Astrocyte (in vitro differentiated cells and primary cell): Measurements from ENCODE around the gene KIF18B. TPM values are rescaled to one million over a fixed set of nuclear protein-coding genes. Genes with fewer than 3 reads are reported as not detected.

Experiments
- DNase-seq: peaks from one replicate; pipeline ENCODE4 v3.0.0-alpha.2; 2010; ENCODE audit warnings: low read depth
- FAIRE-seq: peaks from 2 replicates; lab custom pipeline; 2011; peaks lifted over from hg19 to GRCh38; lab: Jason Lieb, UNC
- H2AFZ ChIP-seq: 2 replicates; pipeline ENCODE4 v1.6.0; 2012; ENCODE audit warnings: low read depth, low read length, inconsistent platforms
- H3K27ac ChIP-seq: 2 replicates; pipeline ENCODE4 v1.5.1; 2011; ENCODE audit warnings: low read depth, low read length, inconsistent platforms
- H3K27me3 ChIP-seq: 2 replicates; pipeline ENCODE4 v1.6.0; 2011; ENCODE audit warnings: low read length, inconsistent platforms; ENCODE audit not compliant: insufficient read depth
- H3K36me3 ChIP-seq: 2 replicates; pipeline ENCODE4 v1.5.1; 2011; ENCODE audit warnings: low read length, inconsistent platforms; ENCODE audit not compliant: insufficient read depth
- H3K4me1 ChIP-seq: 2 replicates; pipeline ENCODE4 v1.5.1; 2011; ENCODE audit warnings: low read length, inconsistent platforms; ENCODE audit not compliant: insufficient read depth
- H3K4me2 ChIP-seq: 2 replicates; pipeline ENCODE4 v1.6.0; 2012; ENCODE audit warnings: low read length, inconsistent platforms
- H3K4me3 ChIP-seq: 2 replicates; pipeline ENCODE4 v1.5.1; 2011; ENCODE audit warnings: low read depth, mild to moderate bottlenecking, low read length, inconsistent platforms; ENCODE audit not compliant: insufficient read depth
- H3K79me2 ChIP-seq: 2 replicates; pipeline ENCODE4 v1.6.0; 2012; ENCODE audit warnings: mild to moderate bottlenecking, low read length, inconsistent platforms; ENCODE audit not compliant: insufficient read depth
- H3K9ac ChIP-seq: 2 replicates; pipeline ENCODE4 v1.6.0; 2012; ENCODE audit warnings: mild to moderate bottlenecking, low read length, inconsistent platforms
- H3K9me3 ChIP-seq: 2 replicates; pipeline ENCODE4 v1.5.1; 2012; ENCODE audit warnings: low read depth, mild to moderate bottlenecking, low read length, inconsistent platforms; ENCODE audit not compliant: insufficient read depth
- H4K20me1 ChIP-seq: 2 replicates; pipeline ENCODE4 v1.6.0; 2012; ENCODE audit warnings: low read length, inconsistent platforms; ENCODE audit not compliant: insufficient read depth
- H3K27ac Mint-ChIP-seq: one replicate; pipeline ENCODE4 v1.8.0; 2021; ENCODE audit warnings: mild to moderate bottlenecking, mixed read lengths; ENCODE audit not compliant: unreplicated experiment
- H3K27me3 Mint-ChIP-seq: one replicate; pipeline ENCODE4 v1.8.0; 2021; ENCODE audit warnings: low read depth, mixed read lengths; ENCODE audit not compliant: unreplicated experiment
- H3K36me3 Mint-ChIP-seq: one replicate; pipeline ENCODE4 v1.8.0; 2021; ENCODE audit warnings: low read depth, mixed read lengths; ENCODE audit not compliant: unreplicated experiment
- H3K4me1 Mint-ChIP-seq: one replicate; pipeline ENCODE4 v1.8.0; 2021; ENCODE audit warnings: low read depth, mixed read lengths; ENCODE audit not compliant: unreplicated experiment
- H3K4me3 Mint-ChIP-seq: one replicate; pipeline ENCODE4 v1.8.0; 2021; ENCODE audit warnings: mild to moderate bottlenecking, moderate library complexity, mixed read lengths; ENCODE audit not compliant: unreplicated experiment
- H3K9me3 Mint-ChIP-seq: one replicate; pipeline ENCODE4 v1.8.0; 2021; ENCODE audit warnings: mild to moderate bottlenecking, mixed read lengths; ENCODE audit not compliant: unreplicated experiment
- EZH2 ChIP-seq: IDR thresholded peaks from 2 replicates; pipeline ENCODE4 v1.6.1; 2012; ENCODE audit warnings: mild to moderate bottlenecking, low read length, inconsistent platforms; ENCODE audit not compliant: insufficient read depth
- total RNA-seq: library from RNA; stranded (reverse); gene quantifications from 2 replicates; pipeline ENCODE4 v1.2.1, GENCODE V29; 2021
- TF ChIP-seq, protein P1 (sequence below): IDR thresholded peaks from 2 replicates; pipeline ENCODE4 v1.5.1; 2011; ENCODE audit warnings: low read depth, mild to moderate bottlenecking, inconsistent platforms, low read length, moderate library complexity; ENCODE audit not compliant: insufficient read depth

KIF18B gene
- total RNA-seq, 1 donor from 2014 or later = 1.8 TPM

DNA sequence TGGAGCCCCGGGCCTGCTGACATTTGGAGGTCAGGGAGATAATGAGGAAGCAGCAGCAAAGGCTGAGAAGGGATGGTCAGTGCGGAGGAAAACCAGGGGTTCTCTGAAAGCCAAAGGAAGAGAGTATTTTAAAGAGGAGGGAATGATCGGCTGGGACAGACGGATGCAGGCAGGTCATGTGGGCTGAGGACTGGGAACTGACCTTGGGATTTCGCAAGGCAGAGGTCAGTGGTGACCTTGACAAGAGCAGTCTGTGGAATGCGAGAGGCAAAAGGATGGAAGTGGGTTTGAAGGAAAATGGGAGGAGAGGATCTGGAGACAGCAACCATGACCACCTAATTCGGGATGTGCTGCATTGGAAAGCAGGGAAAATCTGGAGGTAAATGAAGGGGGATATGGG, 58.6 kb downstream of the KIF18B start:
- Histone ChIP-seq H3K27me3 (no peaks in the 10 kb centered on the region), H2AFZ (no peak overlapping the region), H3K9me3 (no peaks in the 10 kb centered on the region), H3K9ac (no peak overlapping the region), H3K36me3 (peaks cover 33% of the 10 kb centered on the region), H3K4me1 (peaks cover 5% of the 10 kb centered on the region), H3K4me2 (no peak overlapping the region), H4K20me1 (peaks cover 57% of the 10 kb centered on the region), H3K27ac (no peak overlapping the region), H3K79me2 (peaks cover 71% of the 10 kb centered on the region), H3K4me3 (no peak overlapping the region)
- no peaks in the 10 kb centered on the region for H3K27me3 Mint-ChIP-seq
- no peak overlapping the region for H3K4me3 Mint-ChIP-seq
- TF ChIP-seq, protein P1, sequence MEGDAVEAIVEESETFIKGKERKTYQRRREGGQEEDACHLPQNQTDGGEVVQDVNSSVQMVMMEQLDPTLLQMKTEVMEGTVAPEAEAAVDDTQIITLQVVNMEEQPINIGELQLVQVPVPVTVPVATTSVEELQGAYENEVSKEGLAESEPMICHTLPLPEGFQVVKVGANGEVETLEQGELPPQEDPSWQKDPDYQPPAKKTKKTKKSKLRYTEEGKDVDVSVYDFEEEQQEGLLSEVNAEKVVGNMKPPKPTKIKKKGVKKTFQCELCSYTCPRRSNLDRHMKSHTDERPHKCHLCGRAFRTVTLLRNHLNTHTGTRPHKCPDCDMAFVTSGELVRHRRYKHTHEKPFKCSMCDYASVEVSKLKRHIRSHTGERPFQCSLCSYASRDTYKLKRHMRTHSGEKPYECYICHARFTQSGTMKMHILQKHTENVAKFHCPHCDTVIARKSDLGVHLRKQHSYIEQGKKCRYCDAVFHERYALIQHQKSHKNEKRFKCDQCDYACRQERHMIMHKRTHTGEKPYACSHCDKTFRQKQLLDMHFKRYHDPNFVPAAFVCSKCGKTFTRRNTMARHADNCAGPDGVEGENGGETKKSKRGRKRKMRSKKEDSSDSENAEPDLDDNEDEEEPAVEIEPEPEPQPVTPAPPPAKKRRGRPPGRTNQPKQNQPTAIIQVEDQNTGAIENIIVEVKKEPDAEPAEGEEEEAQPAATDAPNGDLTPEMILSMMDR = no peak
- TF ChIP-seq EZH2 = no peak
- no peak for DNase-seq
- no peak for FAIRE-seq
- H3K4me1 Mint-ChIP-seq = no peaks in the 10 kb centered on the region
- H3K36me3 Mint-ChIP-seq = peaks cover 11% of the 10 kb centered on the region
- H3K27ac Mint-ChIP-seq = no peak overlapping the region
- H3K9me3 Mint-ChIP-seq = no peaks in the 10 kb centered on the region

DNA sequence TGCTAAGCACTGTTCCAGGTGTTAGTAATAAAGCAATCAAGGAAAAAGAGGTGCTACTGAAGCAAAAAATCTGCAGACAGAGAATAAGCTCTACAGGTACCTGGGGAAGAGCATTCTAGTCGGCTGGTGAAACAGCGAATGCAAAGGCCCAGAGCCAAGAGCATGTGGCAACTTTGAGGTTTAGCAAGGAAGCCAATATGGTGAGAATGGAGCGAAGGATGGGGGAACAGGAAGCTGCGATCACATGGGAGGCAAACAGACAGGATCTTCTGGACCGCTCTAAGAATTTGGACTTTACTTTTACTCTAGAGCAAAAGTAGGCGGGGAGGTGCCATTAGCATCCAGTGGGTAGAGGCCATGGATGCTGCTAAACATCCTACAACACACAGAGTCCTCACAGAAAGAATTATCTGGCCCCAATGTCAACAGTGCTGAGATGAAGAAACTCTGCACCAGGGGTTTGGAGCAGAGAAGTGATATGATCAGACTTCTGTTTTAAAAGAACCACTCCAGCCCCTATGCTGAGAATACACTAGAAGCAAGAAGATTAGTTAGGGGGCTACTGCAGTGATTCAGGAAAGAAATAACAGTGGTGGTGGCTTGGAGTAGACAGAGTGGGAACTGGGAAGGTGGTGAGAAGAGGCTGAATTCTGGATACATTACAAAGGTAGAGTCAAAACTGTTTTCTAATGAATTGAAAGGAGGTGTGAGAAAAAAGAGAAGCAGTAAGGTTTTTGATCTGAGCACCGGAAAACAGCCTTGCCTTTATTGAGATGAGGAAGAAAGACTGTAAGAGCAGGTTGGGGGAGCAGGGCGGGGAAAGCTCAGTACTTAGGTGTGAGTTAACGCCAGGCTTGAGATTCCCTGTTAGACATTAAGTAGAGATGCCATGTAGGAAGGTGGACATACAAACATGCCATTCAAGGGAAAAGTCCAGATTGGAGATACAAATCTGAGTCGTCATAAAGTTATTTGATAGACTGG, 59.3 kb downstream of the KIF18B start:
- Histone ChIP-seq H3K4me3 (no peak overlapping the region), H2AFZ (no peak overlapping the region), H3K4me2 (no peak overlapping the region), H3K4me1 (peaks cover 5% of the 10 kb centered on the region), H3K27me3 (no peaks in the 10 kb centered on the region), H3K9me3 (no peaks in the 10 kb centered on the region), H4K20me1 (peaks cover 55% of the 10 kb centered on the region), H3K79me2 (peaks cover 67% of the 10 kb centered on the region), H3K36me3 (peaks cover 34% of the 10 kb centered on the region), H3K9ac (no peak overlapping the region), H3K27ac (no peak overlapping the region)
- H3K4me3 Mint-ChIP-seq = no peak overlapping the region
- DNase-seq = no peak
- TF ChIP-seq, protein P1 = no peak
- TF ChIP-seq EZH2 = no peak
- no peak for FAIRE-seq
- no peaks in the 10 kb centered on the region for H3K9me3 Mint-ChIP-seq
- H3K27ac Mint-ChIP-seq = no peak overlapping the region
- no peaks in the 10 kb centered on the region for H3K27me3 Mint-ChIP-seq
- peaks cover 8% of the 10 kb centered on the region for H3K36me3 Mint-ChIP-seq
- H3K4me1 Mint-ChIP-seq = no peaks in the 10 kb centered on the region

DNA sequence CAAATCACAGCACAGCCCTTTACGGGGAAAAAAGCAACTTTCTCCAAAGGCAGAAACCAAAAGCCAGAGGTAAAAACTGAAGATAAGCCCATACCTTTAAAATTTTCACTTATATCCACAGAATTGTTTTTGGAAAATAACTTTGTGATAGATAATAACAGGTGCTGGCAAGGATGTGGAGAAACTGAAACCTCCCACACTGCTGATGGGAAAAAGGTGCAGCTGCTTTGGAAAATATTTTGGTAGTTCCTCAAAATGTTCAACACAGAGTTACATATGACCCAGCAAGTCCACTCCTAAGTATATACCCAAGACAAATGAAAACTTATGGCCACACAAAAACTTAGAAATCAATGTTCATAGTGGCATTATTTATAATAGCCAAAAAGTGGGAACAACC, 60.6 kb downstream of the KIF18B start:
- Mint-ChIP-seq H3K36me3 (peaks cover 14% of the 10 kb centered on the region), H3K4me1 (no peaks in the 10 kb centered on the region), H3K4me3 (no peak overlapping the region), H3K27me3 (no peaks in the 10 kb centered on the region), H3K9me3 (no peaks in the 10 kb centered on the region), H3K27ac (no peak overlapping the region)
- TF ChIP-seq EZH2 = no peak
- TF ChIP-seq, protein P1 = no peak
- no peaks in the 10 kb centered on the region for H3K27me3 ChIP-seq
- H3K9me3 ChIP-seq = no peaks in the 10 kb centered on the region
- no peak overlapping the region for H3K4me2 ChIP-seq
- no peak overlapping the region for H3K27ac ChIP-seq
- peaks cover 5% of the 10 kb centered on the region for H3K4me1 ChIP-seq
- no peak overlapping the region for H3K9ac ChIP-seq
- no peak overlapping the region for H2AFZ ChIP-seq
- no peak for DNase-seq
- FAIRE-seq = no peak
- H3K36me3 ChIP-seq = peaks cover 33% of the 10 kb centered on the region
- H3K4me3 ChIP-seq = no peak overlapping the region
- peaks cover 53% of the 10 kb centered on the region for H4K20me1 ChIP-seq
- H3K79me2 ChIP-seq = peaks cover 57% of the 10 kb centered on the region
